Sigmoid colon (tissue), 4 donors: ENCODE data around the gene CCDC71L.

ENCODE experiments used
- EP300 ChIP-seq, 4 donors: sonication (generic); formaldehyde crosslinking; IDR thresholded peaks; one replicate each; pipeline ENCODE4 v1.6.1; 2017; ENCODE audit warnings: antibody characterized with exemption in 4 of 4
- POLR2A ChIP-seq, 2 donors: fragments of 450-650 bp; IDR thresholded peaks; one replicate each; pipeline ENCODE4 v1.6.1; 2016; ENCODE audit warnings: antibody characterized with exemption in 2 of 2, mild to moderate bottlenecking in 2 of 2, moderate library complexity in 2 of 2
- POLR2AphosphoS5 ChIP-seq, 4 donors: sonication (generic); formaldehyde crosslinking; IDR thresholded peaks; one replicate each; pipeline ENCODE4 v1.6.1; 2017; ENCODE audit warnings: antibody characterized with exemption in 4 of 4
- TF ChIP-seq, protein P1 (sequence below), 4 experiments: fragments of 450-650 bp in 3 of 4; fragments of 200-600 bp in 1 of 4; IDR thresholded peaks; one replicate each; pipeline ENCODE4 v1.5.1; 2016 to 2019; ENCODE audit warnings: antibody characterized with exemption in 4 of 4, mild to moderate bottlenecking in 3 of 4, moderate library complexity in 2 of 4

DNA sequence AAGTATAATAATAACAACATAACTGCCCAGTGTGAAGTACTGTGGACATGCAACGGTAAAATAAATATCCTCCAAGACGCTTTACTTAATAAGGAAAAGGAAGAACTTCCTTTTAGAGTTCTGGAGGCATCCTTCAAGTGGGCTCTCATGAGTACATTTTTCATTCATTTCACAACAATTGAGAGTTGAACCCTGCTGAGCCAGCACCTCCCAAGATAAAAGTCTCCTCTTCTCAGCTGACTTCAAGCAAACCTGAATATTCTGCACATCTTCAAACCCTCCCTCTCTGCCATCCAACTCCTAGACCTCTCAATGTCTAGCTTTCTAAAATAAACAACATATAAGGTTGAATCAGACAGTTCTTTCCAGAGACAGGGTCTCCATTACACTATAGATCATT lies 7.5 kb downstream of the CCDC71L start:
- TF ChIP-seq POLR2A (IDR thresholded peaks at IDR 0.05) = no peak
- TF ChIP-seq, protein P1, sequence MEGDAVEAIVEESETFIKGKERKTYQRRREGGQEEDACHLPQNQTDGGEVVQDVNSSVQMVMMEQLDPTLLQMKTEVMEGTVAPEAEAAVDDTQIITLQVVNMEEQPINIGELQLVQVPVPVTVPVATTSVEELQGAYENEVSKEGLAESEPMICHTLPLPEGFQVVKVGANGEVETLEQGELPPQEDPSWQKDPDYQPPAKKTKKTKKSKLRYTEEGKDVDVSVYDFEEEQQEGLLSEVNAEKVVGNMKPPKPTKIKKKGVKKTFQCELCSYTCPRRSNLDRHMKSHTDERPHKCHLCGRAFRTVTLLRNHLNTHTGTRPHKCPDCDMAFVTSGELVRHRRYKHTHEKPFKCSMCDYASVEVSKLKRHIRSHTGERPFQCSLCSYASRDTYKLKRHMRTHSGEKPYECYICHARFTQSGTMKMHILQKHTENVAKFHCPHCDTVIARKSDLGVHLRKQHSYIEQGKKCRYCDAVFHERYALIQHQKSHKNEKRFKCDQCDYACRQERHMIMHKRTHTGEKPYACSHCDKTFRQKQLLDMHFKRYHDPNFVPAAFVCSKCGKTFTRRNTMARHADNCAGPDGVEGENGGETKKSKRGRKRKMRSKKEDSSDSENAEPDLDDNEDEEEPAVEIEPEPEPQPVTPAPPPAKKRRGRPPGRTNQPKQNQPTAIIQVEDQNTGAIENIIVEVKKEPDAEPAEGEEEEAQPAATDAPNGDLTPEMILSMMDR (IDR thresholded peaks at IDR 0.05) = no peak
- no peak for TF ChIP-seq POLR2AphosphoS5 (IDR thresholded peaks at IDR 0.05)
- TF ChIP-seq EP300 (IDR thresholded peaks at IDR 0.05) = no peak
